22Rv1 (cell line): ENCODE data around the gene LYPD5.

Experiments used
- CTCF ChIP-seq: fragments of 450-650 bp; IDR thresholded peaks from 2 replicates; pipeline ENCODE4 v1.5.1; 2017; ENCODE audit warnings: mild to moderate bottlenecking
- ZFX ChIP-seq: fragments of 450-650 bp; IDR thresholded peaks from 2 replicates; pipeline ENCODE4 v1.6.1; 2017; ENCODE audit warnings: antibody characterized with exemption, borderline replicate concordance

- no peak for TF ChIP-seq CTCF
- TF ChIP-seq ZFX: no peak
These were observed 33.8 kb downstream of the LYPD5 start for GRCh38 chr19:43768273-43769050.
